Colon (tissue), 2 donors: ENCODE data around the gene NUP210L.

Source experiments
- FAIRE-seq: peaks from 2 replicates; lab custom pipeline; 2012; peaks lifted over from hg19 to GRCh38; lab: Jason Lieb, UNC
- donor health status: control.
- donor health status: control.

Gene NUP210L

DNA sequence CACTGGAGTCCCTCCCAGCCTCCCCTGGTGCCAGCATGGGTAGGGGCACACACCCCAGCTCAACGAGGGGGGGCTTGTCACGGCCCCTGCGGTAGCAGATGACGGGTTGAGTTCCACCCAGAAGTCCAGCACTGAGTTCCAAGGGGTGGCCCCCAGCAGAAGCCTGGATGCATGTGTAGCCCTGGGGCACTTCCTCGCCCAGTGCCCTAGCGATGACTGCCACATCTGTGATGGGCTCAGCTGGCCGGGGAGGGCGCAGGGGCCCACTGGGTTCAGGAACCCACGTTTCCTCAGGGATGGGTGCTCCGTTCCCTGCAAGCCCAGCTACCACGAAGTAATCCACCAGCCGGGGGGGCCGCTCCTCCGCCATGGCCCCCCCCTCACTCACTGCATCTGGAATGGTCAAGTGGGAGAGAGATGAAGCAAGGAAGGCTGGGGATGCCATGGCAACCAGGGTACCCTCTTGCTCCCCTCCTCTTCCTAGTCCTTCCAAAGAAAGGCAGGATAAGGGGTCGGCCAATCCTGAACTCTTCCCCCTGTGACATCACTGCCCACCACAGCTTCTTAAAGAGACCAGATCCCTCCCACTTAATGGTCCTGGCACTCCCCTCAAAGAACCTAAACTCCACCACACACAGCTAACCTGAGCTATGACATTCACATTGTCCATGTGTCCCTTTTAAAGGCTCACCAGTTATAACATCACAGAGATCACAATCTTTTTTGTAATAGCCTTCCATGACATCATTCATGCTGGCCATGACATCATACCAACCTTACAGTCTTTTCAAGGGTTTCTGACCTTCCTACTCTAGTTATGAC lies 210.7 kb downstream of the NUP210L start:
- no peak for FAIRE-seq

- no peak for FAIRE-seq
Observed at GRCh38 chr1:153942766-153943549, 211.9 kb downstream of the NUP210L start.
